Neural progenitor cell (in vitro differentiated cells): ENCODE data around the gene MPL. TPM values are rescaled to one million over a fixed set of nuclear protein-coding genes. Genes with fewer than 3 reads are reported as not detected.
A peak's percentile ranks its signal among the peaks of the same experiment; 100 is the strongest.

Source experiments
- DNase-seq: peaks from one replicate; pipeline ENCODE4 v3.0.0-alpha.2; 2016; ENCODE audit warnings: low spot score
- H2AFZ ChIP-seq: fragments of 200-600 bp; sonication (generic); replicated peaks from 2 replicates; pipeline ENCODE4 v1.6.1; 2016; ENCODE audit warnings: antibody characterized with exemption
- H3F3A ChIP-seq: fragments of 200-600 bp; sonication (generic); 2 replicates; pipeline ENCODE4 v1.6.1; 2016; ENCODE audit warnings: antibody characterized with exemption, low read depth
- H3K27ac ChIP-seq: fragments of 200-600 bp; sonication (generic); 2 replicates; pipeline ENCODE4 v1.5.1; 2016; ENCODE audit warnings: mild to moderate bottlenecking
- H3K27me3 ChIP-seq: fragments of 200-600 bp; sonication (generic); 2 replicates; pipeline ENCODE4 v1.6.1; 2016; ENCODE audit warnings: mild to moderate bottlenecking, moderate library complexity
- H3K36me3 ChIP-seq: fragments of 200-600 bp; sonication (generic); 2 replicates; pipeline ENCODE4 v1.5.1; 2016
- H3K4me1 ChIP-seq: fragments of 200-600 bp; sonication (generic); 2 replicates; pipeline ENCODE4 v1.6.1; 2016; ENCODE audit warnings: mixed run types
- H3K4me2 ChIP-seq: fragments of 200-600 bp; sonication (generic); 2 replicates; pipeline ENCODE4 v1.6.1; 2016
- H3K4me3 ChIP-seq: fragments of 200-600 bp; sonication (generic); 2 replicates; pipeline ENCODE4 v1.5.1; 2016
- H3K79me2 ChIP-seq: fragments of 200-600 bp; sonication (generic); 2 replicates; pipeline ENCODE4 v1.6.1; 2016; ENCODE audit warnings: low read depth
- H3K9ac ChIP-seq: fragments of 200-600 bp; sonication (generic); 2 replicates; pipeline ENCODE4 v1.6.1; 2016
- H3K9me3 ChIP-seq: fragments of 200-600 bp; sonication (generic); 2 replicates; pipeline ENCODE4 v1.5.1; 2016; ENCODE audit warnings: low read depth
- H4K20me1 ChIP-seq: fragments of 200-600 bp; sonication (generic); 2 replicates; pipeline ENCODE4 v1.6.1; 2016; ENCODE audit warnings: low read depth
- H3K27ac Mint-ChIP-seq: 3 replicates; pipeline ENCODE4 v1.8.0; 2021; ENCODE audit warnings: mixed read lengths
- H3K27me3 Mint-ChIP-seq: 2 replicates; pipeline ENCODE4 v1.8.0; 2022; ENCODE audit warnings: low read depth, mild to moderate bottlenecking, inconsistent platforms, moderate library complexity, mixed read lengths; ENCODE audit not compliant: insufficient read depth
- H3K36me3 Mint-ChIP-seq: 3 replicates; pipeline ENCODE4 v1.8.0; 2021; ENCODE audit warnings: mixed read lengths
- H3K4me1 Mint-ChIP-seq: 3 replicates; pipeline ENCODE4 v1.8.0; 2021; ENCODE audit warnings: mixed read lengths
- H3K4me3 Mint-ChIP-seq: 3 replicates; pipeline ENCODE4 v1.8.0; 2021; ENCODE audit warnings: mild to moderate bottlenecking, moderate library complexity, mixed read lengths
- H3K9me3 Mint-ChIP-seq: 3 replicates; pipeline ENCODE4 v1.8.0; 2020; ENCODE audit warnings: mixed read lengths
- CTCF ChIP-seq: fragments of 200-600 bp; sonication (generic); IDR thresholded peaks from 2 replicates; pipeline ENCODE4 v1.5.1; 2017; ENCODE audit warnings: antibody characterized with exemption, mild to moderate bottlenecking
- EZH2 ChIP-seq: fragments of 200-600 bp; sonication (generic); IDR thresholded peaks from 2 replicates; pipeline ENCODE4 v1.6.1; 2017; ENCODE audit warnings: antibody characterized with exemption, mild to moderate bottlenecking, moderate library complexity
- EZH2phosphoT487 ChIP-seq: fragments of 200-600 bp; sonication (generic); IDR thresholded peaks from 2 replicates; pipeline ENCODE4 v1.6.1; 2017; ENCODE audit warnings: antibody characterized with exemption
- total RNA-seq: library from RNA; depleted of rRNA; stranded (reverse); fragments of >200 nt; gene quantifications from 2 replicates; pipeline ENCODE4 v1.2.3, GENCODE V29; 2015; ENCODE audit warnings: low replicate concordance

Gene MPL
- total RNA-seq, 1 donor from 2014 or later = not detected

- Histone ChIP-seq H4K20me1 (no peaks in the 10 kb centered on the region), H3F3A (no peaks in the 10 kb centered on the region), H3K4me1 (no peaks in the 10 kb centered on the region), H3K4me3 (no peak overlapping the region), H3K79me2 (no peaks in the 10 kb centered on the region), H3K4me2 (no peak overlapping the region), H3K9me3 (no peaks in the 10 kb centered on the region), H3K27ac (no peak overlapping the region), H2AFZ (no peak overlapping the region), H3K9ac (no peak overlapping the region), H3K27me3 (no peaks in the 10 kb centered on the region), H3K36me3 (no peaks in the 10 kb centered on the region)
- Mint-ChIP-seq H3K36me3 (no peaks in the 10 kb centered on the region), H3K4me1 (no peaks in the 10 kb centered on the region), H3K9me3 (peaks cover 24% of the 10 kb centered on the region), H3K4me3 (no peak overlapping the region), H3K27me3 (peaks cover 5% of the 10 kb centered on the region), H3K27ac (no peak overlapping the region)
- no peak for DNase-seq
- no peak for TF ChIP-seq EZH2
- no peak for TF ChIP-seq EZH2phosphoT487
- TF ChIP-seq CTCF = no peak
Measured at GRCh38 chr1:43322506-43322905, 15.1 kb upstream of the MPL start.

- Mint-ChIP-seq H3K4me1 (no peaks in the 10 kb centered on the region), H3K4me3 (no peak overlapping the region), H3K27ac (no peak overlapping the region), H3K9me3 (peaks cover 29% of the 10 kb centered on the region), H3K36me3 (no peaks in the 10 kb centered on the region), H3K27me3 (peaks cover 5% of the 10 kb centered on the region)
- Histone ChIP-seq H3K4me2 (no peak overlapping the region), H3K36me3 (no peaks in the 10 kb centered on the region), H2AFZ (no peak overlapping the region), H3K9me3 (no peaks in the 10 kb centered on the region), H3K4me1 (no peaks in the 10 kb centered on the region), H3K27me3 (no peaks in the 10 kb centered on the region), H3K79me2 (no peaks in the 10 kb centered on the region), H3K4me3 (no peak overlapping the region), H3K9ac (no peak overlapping the region), H3F3A (no peaks in the 10 kb centered on the region), H3K27ac (no peak overlapping the region), H4K20me1 (no peaks in the 10 kb centered on the region)
- no peak for DNase-seq
- no peak for TF ChIP-seq CTCF
- no peak for TF ChIP-seq EZH2phosphoT487
- TF ChIP-seq EZH2 = no peak
Measured at GRCh38 chr1:43324810-43325209, 12.8 kb upstream of the MPL start.

- no peaks in the 10 kb centered on the region for H3K4me1 Mint-ChIP-seq
- H3K4me3 ChIP-seq = no peak overlapping the region
- no peak overlapping the region for H2AFZ ChIP-seq
- no peaks in the 10 kb centered on the region for H3K27me3 ChIP-seq
- no peak overlapping the region for H3K9ac ChIP-seq
- H3K27ac ChIP-seq = no peak overlapping the region
- no peaks in the 10 kb centered on the region for H3K79me2 ChIP-seq
- no peaks in the 10 kb centered on the region for H3F3A ChIP-seq
- peak overlapping the region; percentile 77 for H3K27ac Mint-ChIP-seq
- no peak overlapping the region for H3K4me3 Mint-ChIP-seq
- no peaks in the 10 kb centered on the region for H3K4me1 ChIP-seq
- no peaks in the 10 kb centered on the region for H3K36me3 ChIP-seq
- H3K9me3 Mint-ChIP-seq = peaks cover 29% of the 10 kb centered on the region
- no peak overlapping the region for H3K4me2 ChIP-seq
- no peaks in the 10 kb centered on the region for H3K9me3 ChIP-seq
- H4K20me1 ChIP-seq = no peaks in the 10 kb centered on the region
- no peak for DNase-seq
- peaks cover 7% of the 10 kb centered on the region for H3K27me3 Mint-ChIP-seq
- TF ChIP-seq EZH2phosphoT487 (no peak), CTCF (no peak), EZH2 (no peak)
- no peaks in the 10 kb centered on the region for H3K36me3 Mint-ChIP-seq
Measured at GRCh38 chr1:43325381-43325780, 12.2 kb upstream of the MPL start.
